ENCODE results near the gene HS3ST5. TPM values are rescaled to one million over a fixed set of nuclear protein-coding genes. Genes with fewer than 3 reads are reported as not detected.

Gene HS3ST5
- total and polyA plus RNA-seq, 4 donors = not detected

DNA sequence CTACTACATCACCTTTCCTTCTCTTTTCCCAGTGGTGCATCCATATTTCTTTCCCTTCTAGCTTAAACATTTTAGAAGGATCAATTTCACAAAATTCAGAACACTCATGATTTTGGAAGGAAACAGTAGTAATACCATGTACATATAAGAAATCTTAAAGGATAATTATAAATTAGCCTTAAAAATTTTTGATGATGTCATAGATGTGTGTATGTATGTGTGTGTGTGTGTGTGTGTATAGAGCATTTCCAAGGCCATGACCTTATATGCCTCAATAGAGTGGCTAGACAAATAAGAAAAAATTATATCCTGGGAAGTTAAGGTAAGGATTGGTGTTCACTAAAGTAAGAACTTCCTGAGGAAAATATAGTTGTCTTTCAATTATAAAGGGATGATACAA is 24.1 kb upstream of the HS3ST5 start:
- no peaks in the 10 kb centered on the region for H3K9me3 ChIP-seq (ENCODE audit: control insufficient read depth in 4 of 4, low read length in 3 of 4)
- H3K9ac ChIP-seq (ENCODE audit: low read depth in 1 of 2, low read length in 2 of 2) = no peak overlapping the region
- no peak overlapping the region for H3K4me3 ChIP-seq (ENCODE audit: low read depth in 1 of 3, low read length in 3 of 3)
- no peak overlapping the region for H3K27ac ChIP-seq (ENCODE audit: low read depth in 1 of 2, low read length in 2 of 2)
- no peaks in the 10 kb centered on the region for H3K36me3 ChIP-seq (ENCODE audit: control insufficient read depth in 4 of 4, insufficient read depth in 3 of 4, low read depth in 1 of 4, low read length in 3 of 4)
- no peaks in the 10 kb centered on the region for H3K27me3 ChIP-seq (ENCODE audit: control insufficient read depth in 4 of 4, insufficient read depth in 4 of 4, low read length in 3 of 4)
- TF ChIP-seq, protein P1, sequence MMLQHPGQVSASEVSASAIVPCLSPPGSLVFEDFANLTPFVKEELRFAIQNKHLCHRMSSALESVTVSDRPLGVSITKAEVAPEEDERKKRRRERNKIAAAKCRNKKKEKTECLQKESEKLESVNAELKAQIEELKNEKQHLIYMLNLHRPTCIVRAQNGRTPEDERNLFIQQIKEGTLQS (IDR thresholded peaks at IDR 0.05) = no peak
- no peak for TF ChIP-seq JUND (IDR thresholded peaks at IDR 0.05)
- TF ChIP-seq YY1 (IDR thresholded peaks at IDR 0.05) = no peak
- TF ChIP-seq GABPA (IDR thresholded peaks at IDR 0.05 in 1 of 2, conservative IDR thresholded peaks at IDR 0.05 in 1 of 2) = no peak
- no peak for TF ChIP-seq FOXA1 (IDR thresholded peaks at IDR 0.05)
- no peak for TF ChIP-seq TAF1 (conservative IDR thresholded peaks at IDR 0.05)
- TF ChIP-seq, protein P2, sequence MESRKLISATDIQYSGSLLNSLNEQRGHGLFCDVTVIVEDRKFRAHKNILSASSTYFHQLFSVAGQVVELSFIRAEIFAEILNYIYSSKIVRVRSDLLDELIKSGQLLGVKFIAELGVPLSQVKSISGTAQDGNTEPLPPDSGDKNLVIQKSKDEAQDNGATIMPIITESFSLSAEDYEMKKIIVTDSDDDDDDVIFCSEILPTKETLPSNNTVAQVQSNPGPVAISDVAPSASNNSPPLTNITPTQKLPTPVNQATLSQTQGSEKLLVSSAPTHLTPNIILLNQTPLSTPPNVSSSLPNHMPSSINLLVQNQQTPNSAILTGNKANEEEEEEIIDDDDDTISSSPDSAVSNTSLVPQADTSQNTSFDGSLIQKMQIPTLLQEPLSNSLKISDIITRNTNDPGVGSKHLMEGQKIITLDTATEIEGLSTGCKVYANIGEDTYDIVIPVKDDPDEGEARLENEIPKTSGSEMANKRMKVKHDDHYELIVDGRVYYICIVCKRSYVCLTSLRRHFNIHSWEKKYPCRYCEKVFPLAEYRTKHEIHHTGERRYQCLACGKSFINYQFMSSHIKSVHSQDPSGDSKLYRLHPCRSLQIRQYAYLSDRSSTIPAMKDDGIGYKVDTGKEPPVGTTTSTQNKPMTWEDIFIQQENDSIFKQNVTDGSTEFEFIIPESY (IDR thresholded peaks at IDR 0.05) = no peak
- TF ChIP-seq RAD21 (IDR thresholded peaks at IDR 0.05) = no peak
- no peak for TF ChIP-seq HNF4A (conservative IDR thresholded peaks at IDR 0.05)
- no peak for TF ChIP-seq NR2F2 (IDR thresholded peaks at IDR 0.05)
- TF ChIP-seq HNF4G (IDR thresholded peaks at IDR 0.05) = no peak
- TF ChIP-seq, protein P3, sequence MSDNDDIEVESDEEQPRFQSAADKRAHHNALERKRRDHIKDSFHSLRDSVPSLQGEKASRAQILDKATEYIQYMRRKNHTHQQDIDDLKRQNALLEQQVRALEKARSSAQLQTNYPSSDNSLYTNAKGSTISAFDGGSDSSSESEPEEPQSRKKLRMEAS (IDR thresholded peaks at IDR 0.05) = no peak
- no peak for TF ChIP-seq EGR1 (IDR thresholded peaks at IDR 0.05; ENCODE audit: low read depth in 2 of 2)
- no peak for TF ChIP-seq FOXA2 (IDR thresholded peaks at IDR 0.05)
- TF ChIP-seq, protein P4, sequence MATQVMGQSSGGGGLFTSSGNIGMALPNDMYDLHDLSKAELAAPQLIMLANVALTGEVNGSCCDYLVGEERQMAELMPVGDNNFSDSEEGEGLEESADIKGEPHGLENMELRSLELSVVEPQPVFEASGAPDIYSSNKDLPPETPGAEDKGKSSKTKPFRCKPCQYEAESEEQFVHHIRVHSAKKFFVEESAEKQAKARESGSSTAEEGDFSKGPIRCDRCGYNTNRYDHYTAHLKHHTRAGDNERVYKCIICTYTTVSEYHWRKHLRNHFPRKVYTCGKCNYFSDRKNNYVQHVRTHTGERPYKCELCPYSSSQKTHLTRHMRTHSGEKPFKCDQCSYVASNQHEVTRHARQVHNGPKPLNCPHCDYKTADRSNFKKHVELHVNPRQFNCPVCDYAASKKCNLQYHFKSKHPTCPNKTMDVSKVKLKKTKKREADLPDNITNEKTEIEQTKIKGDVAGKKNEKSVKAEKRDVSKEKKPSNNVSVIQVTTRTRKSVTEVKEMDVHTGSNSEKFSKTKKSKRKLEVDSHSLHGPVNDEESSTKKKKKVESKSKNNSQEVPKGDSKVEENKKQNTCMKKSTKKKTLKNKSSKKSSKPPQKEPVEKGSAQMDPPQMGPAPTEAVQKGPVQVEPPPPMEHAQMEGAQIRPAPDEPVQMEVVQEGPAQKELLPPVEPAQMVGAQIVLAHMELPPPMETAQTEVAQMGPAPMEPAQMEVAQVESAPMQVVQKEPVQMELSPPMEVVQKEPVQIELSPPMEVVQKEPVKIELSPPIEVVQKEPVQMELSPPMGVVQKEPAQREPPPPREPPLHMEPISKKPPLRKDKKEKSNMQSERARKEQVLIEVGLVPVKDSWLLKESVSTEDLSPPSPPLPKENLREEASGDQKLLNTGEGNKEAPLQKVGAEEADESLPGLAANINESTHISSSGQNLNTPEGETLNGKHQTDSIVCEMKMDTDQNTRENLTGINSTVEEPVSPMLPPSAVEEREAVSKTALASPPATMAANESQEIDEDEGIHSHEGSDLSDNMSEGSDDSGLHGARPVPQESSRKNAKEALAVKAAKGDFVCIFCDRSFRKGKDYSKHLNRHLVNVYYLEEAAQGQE (IDR thresholded peaks at IDR 0.05) = no peak
- no peak for DNase-seq (ENCODE audit: low spot score)
- no peaks in the 10 kb centered on the region for H3K4me1 ChIP-seq (ENCODE audit: control insufficient read depth in 4 of 4, insufficient read depth in 4 of 4, low read length in 3 of 4)

DNA sequence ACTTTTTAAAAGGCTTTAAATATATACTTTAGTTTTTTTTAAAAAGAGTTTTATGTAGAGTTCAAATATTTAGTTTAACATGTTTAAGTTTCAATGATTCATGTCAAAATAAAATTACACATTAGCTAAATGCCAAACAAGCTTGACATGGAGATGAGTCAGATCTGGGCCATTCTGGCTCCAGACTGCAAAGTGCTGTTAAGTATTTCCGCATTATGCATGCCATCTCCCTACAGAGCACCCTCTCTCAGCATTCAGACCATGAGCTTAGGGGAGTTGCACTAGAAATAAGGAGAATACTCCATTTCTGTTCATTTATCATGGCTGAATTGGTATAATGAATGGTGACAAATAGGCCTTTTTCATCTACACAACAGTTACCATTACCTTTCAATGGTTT is 21.5 kb upstream of the HS3ST5 start:
- no peaks in the 10 kb centered on the region for H3K4me1 ChIP-seq (ENCODE audit: control insufficient read depth in 4 of 4, insufficient read depth in 4 of 4, low read length in 3 of 4)
- H3K27me3 ChIP-seq (ENCODE audit: control insufficient read depth in 4 of 4, insufficient read depth in 4 of 4, low read length in 3 of 4) = no peaks in the 10 kb centered on the region
- no peak for TF ChIP-seq RXRA (IDR thresholded peaks at IDR 0.05)
- TF ChIP-seq, protein P5, sequence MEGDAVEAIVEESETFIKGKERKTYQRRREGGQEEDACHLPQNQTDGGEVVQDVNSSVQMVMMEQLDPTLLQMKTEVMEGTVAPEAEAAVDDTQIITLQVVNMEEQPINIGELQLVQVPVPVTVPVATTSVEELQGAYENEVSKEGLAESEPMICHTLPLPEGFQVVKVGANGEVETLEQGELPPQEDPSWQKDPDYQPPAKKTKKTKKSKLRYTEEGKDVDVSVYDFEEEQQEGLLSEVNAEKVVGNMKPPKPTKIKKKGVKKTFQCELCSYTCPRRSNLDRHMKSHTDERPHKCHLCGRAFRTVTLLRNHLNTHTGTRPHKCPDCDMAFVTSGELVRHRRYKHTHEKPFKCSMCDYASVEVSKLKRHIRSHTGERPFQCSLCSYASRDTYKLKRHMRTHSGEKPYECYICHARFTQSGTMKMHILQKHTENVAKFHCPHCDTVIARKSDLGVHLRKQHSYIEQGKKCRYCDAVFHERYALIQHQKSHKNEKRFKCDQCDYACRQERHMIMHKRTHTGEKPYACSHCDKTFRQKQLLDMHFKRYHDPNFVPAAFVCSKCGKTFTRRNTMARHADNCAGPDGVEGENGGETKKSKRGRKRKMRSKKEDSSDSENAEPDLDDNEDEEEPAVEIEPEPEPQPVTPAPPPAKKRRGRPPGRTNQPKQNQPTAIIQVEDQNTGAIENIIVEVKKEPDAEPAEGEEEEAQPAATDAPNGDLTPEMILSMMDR (IDR thresholded peaks at IDR 0.05; ENCODE audit: low read depth, low read length, missing input control) = no peak
- WGBS = 86% methylated on average over 1 of the region's 1 CpG
- DNase-seq (ENCODE audit: low spot score) = no peak
- no peak overlapping the region for H3K4me3 ChIP-seq (ENCODE audit: low read depth in 1 of 3, low read length in 3 of 3)
- H3K9me3 ChIP-seq (ENCODE audit: control insufficient read depth in 4 of 4, low read length in 3 of 4) = no peaks in the 10 kb centered on the region
- no peaks in the 10 kb centered on the region for H3K36me3 ChIP-seq (ENCODE audit: control insufficient read depth in 4 of 4, insufficient read depth in 3 of 4, low read depth in 1 of 4, low read length in 3 of 4)
- H3K27ac ChIP-seq (ENCODE audit: low read depth in 1 of 2, low read length in 2 of 2) = no peak overlapping the region
- H3K9ac ChIP-seq (ENCODE audit: low read depth in 1 of 2, low read length in 2 of 2) = no peak overlapping the region
